Peyer's patch (tissue), 4 donors: ENCODE data around the gene MBLAC1.

ENCODE experiments used
- POLR2A ChIP-seq, 2 donors: fragments of 450-650 bp; IDR thresholded peaks; one replicate each; pipeline ENCODE4 v1.5.1; 2017; ENCODE audit warnings: antibody characterized with exemption in 2 of 2, mild to moderate bottlenecking in 2 of 2, moderate library complexity in 2 of 2
- TF ChIP-seq, protein P1 (sequence below), 6 experiments: fragments of 450-650 bp in 4 of 6; fragments of 200-600 bp in 2 of 6; sonication (generic) in 1 of 6; IDR thresholded peaks; one replicate each; pipeline ENCODE4 v1.5.1; 2017 to 2019; ENCODE audit warnings: antibody characterized with exemption in 6 of 6, mild to moderate bottlenecking in 3 of 6, moderate library complexity in 1 of 6

DNA sequence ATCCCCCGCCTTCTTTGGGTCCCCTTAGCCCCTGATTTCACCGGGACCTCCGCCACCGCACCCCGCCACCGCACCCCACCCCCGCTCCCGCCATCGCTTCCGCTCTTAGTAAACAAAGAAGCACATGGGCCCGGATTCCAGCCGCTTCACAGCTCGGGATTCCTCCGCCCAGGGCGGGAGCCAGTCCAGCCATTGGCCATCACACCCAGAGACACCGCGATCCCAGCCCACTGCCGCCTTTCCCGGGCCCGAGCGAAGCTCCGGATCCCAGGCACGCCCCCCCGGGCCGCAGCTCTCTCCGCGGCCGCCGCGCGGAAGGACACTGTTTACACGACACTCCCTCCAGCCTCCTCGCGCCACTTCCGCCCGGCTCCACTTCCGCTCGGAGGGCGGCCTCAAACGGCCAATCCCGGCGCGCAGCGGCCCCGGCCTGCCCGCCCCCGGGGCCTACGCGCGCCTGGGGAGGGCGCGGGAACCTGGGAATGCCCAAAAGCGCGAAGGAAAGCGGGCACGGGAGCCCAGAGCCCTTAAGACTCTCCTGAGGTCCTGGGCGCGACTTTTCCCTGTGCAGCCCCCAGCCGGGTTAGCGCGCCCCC lies 26.2 kb upstream of the MBLAC1 start:
- TF ChIP-seq, protein P1, sequence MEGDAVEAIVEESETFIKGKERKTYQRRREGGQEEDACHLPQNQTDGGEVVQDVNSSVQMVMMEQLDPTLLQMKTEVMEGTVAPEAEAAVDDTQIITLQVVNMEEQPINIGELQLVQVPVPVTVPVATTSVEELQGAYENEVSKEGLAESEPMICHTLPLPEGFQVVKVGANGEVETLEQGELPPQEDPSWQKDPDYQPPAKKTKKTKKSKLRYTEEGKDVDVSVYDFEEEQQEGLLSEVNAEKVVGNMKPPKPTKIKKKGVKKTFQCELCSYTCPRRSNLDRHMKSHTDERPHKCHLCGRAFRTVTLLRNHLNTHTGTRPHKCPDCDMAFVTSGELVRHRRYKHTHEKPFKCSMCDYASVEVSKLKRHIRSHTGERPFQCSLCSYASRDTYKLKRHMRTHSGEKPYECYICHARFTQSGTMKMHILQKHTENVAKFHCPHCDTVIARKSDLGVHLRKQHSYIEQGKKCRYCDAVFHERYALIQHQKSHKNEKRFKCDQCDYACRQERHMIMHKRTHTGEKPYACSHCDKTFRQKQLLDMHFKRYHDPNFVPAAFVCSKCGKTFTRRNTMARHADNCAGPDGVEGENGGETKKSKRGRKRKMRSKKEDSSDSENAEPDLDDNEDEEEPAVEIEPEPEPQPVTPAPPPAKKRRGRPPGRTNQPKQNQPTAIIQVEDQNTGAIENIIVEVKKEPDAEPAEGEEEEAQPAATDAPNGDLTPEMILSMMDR (IDR thresholded peaks at IDR 0.05): peak in 1 of 6 experiments; percentile 25
- TF ChIP-seq POLR2A (IDR thresholded peaks at IDR 0.05): peak in 1 of 2 donors; percentile 39
